Endothelial cell of umbilical vein (primary cell): ENCODE data around the gene KAZN. TPM values are rescaled to one million over a fixed set of nuclear protein-coding genes. Genes with fewer than 3 reads are reported as not detected.

ENCODE experiments used
- BruUV-seq: library from RNA; stranded (reverse); fragments of 400-500 nt; replicated peaks from 2 replicates; lab custom pipeline; 2021; lab: Mats Ljungman, UMichigan
- CTCF ChIA-PET: fragments of 300-600, 350-600 bp; sonication (Branson Sonifier 250); formaldehyde crosslinking; loops from one replicate; lab custom pipeline; 2021; ENCODE audit warnings: antibody characterized with exemption, inconsistent platforms; lab: Charles Lee
- POLR2A ChIA-PET: fragments of 300-600, 350-600 bp; sonication (Branson Sonifier 250); formaldehyde crosslinking; loops from one replicate; lab custom pipeline; 2021; ENCODE audit warnings: antibody characterized with exemption, inconsistent platforms; lab: Charles Lee
- DNase-seq: peaks from one replicate; pipeline ENCODE4 v3.0.0-alpha.2; 2011; ENCODE audit warnings: low read depth, low spot score
- FAIRE-seq: peaks from 2 replicates; lab custom pipeline; 2011; peaks lifted over from hg19 to GRCh38; lab: Jason Lieb, UNC
- H2AFZ ChIP-seq: 2 replicates; pipeline ENCODE4 v1.6.0; 2012; ENCODE audit warnings: low read depth, low read length, control low read depth, inconsistent platforms
- H3K27ac ChIP-seq: 2 replicates; pipeline ENCODE4 v1.5.1; 2011; ENCODE audit warnings: low read depth, mild to moderate bottlenecking, control low read depth, low read length, moderate library complexity; ENCODE audit not compliant: insufficient read depth
- H3K27me3 ChIP-seq, 2 experiments: 2 replicates each; pipeline versions ENCODE4 v1.6.0 to v1.6.1; 2011; ENCODE audit warnings: low read length in 2 of 2, mixed read lengths in 1 of 2; ENCODE audit not compliant: control insufficient read depth in 2 of 2, insufficient read depth in 2 of 2
- H3K36me3 ChIP-seq, 2 experiments: 2 replicates in 1 of 2; 3 replicates in 1 of 2; pipeline ENCODE4 v1.5.1; 2011; ENCODE audit warnings: low read length in 2 of 2, mild to moderate bottlenecking in 1 of 2, moderate library complexity in 1 of 2; ENCODE audit not compliant: control insufficient read depth in 2 of 2, insufficient read depth in 2 of 2; ENCODE audit errors: extremely low read depth in 1 of 2
- H3K4me1 ChIP-seq: 3 replicates; pipeline ENCODE4 v1.5.1; 2011; ENCODE audit warnings: mild to moderate bottlenecking, low read length; ENCODE audit not compliant: control insufficient read depth, insufficient read depth; ENCODE audit errors: extremely low read depth
- H3K4me2 ChIP-seq: 2 replicates; pipeline ENCODE4 v1.6.1; 2011; ENCODE audit warnings: low read length, control low read depth, mixed read lengths; ENCODE audit not compliant: insufficient read depth
- H3K4me3 ChIP-seq, 3 experiments: fragments of 200-600 bp in 1 of 3; sonication (generic), shearing (Covaris generic) in 1 of 3; replicated peaks in 1 of 3; 2 replicates each; pipeline ENCODE4 v1.5.1; 2011 to 2016; ENCODE audit warnings: control low read depth in 3 of 3, low read length in 3 of 3, mild to moderate bottlenecking in 2 of 3, inconsistent platforms in 1 of 3, low read depth in 1 of 3, moderate library complexity in 1 of 3; ENCODE audit not compliant: insufficient read depth in 1 of 3
- H3K79me2 ChIP-seq: 2 replicates; pipeline ENCODE4 v1.6.0; 2012; ENCODE audit warnings: low read length, inconsistent platforms; ENCODE audit not compliant: control insufficient read depth, insufficient read depth
- H3K9ac ChIP-seq: replicated peaks from 2 replicates; pipeline ENCODE3; 2011; ENCODE audit warnings: low read length, control low read depth; ENCODE audit not compliant: insufficient read depth; ENCODE audit errors: extremely low read depth
- H3K9me1 ChIP-seq: replicated peaks from 3 replicates; pipeline ENCODE4 v1.6.0; 2011; ENCODE audit warnings: mild to moderate bottlenecking, low read length; ENCODE audit not compliant: control insufficient read depth, insufficient read depth; ENCODE audit errors: extremely low read depth
- H3K9me3 ChIP-seq: replicated peaks from 2 replicates; pipeline ENCODE4 v1.5.1; 2012; ENCODE audit warnings: low read length, inconsistent platforms; ENCODE audit not compliant: control insufficient read depth, insufficient read depth
- H4K20me1 ChIP-seq: replicated peaks from 2 replicates; pipeline ENCODE3; 2011; ENCODE audit warnings: mild to moderate bottlenecking, low read length; ENCODE audit not compliant: control insufficient read depth, insufficient read depth; ENCODE audit errors: extremely low read depth
- EZH2 ChIP-seq: IDR thresholded peaks from 2 replicates; pipeline ENCODE4 v1.6.1; 2012; ENCODE audit warnings: borderline replicate concordance, low read depth, mild to moderate bottlenecking, moderate library complexity, low read length, inconsistent platforms; ENCODE audit not compliant: severe bottlenecking
- FOS ChIP-seq: IDR thresholded peaks from 2 replicates; pipeline ENCODE4 v1.6.1; 2011; ENCODE audit warnings: mild to moderate bottlenecking, low read length, moderate library complexity, borderline replicate concordance; ENCODE audit not compliant: insufficient read depth
- GATA2 ChIP-seq: IDR thresholded peaks from 2 replicates; pipeline ENCODE4 v1.7.0; 2011; ENCODE audit warnings: low read depth, mild to moderate bottlenecking, moderate library complexity, mixed read lengths, low read length; ENCODE audit not compliant: insufficient read length, insufficient read depth
- JUN ChIP-seq: IDR thresholded peaks from 2 replicates; pipeline ENCODE4 v1.6.1; 2011; ENCODE audit warnings: borderline replicate concordance, low read depth; ENCODE audit not compliant: insufficient read length, insufficient read depth
- MYC ChIP-seq: IDR thresholded peaks from one replicate; pipeline ENCODE4 v1.6.1; 2011; ENCODE audit warnings: mild to moderate bottlenecking, low read depth, low read length
- POLR2A ChIP-seq: IDR thresholded peaks from 2 replicates; pipeline ENCODE4 v1.6.1; 2012; ENCODE audit warnings: low read depth, mild to moderate bottlenecking, control low read depth, low read length
- POLR2AphosphoS5 ChIP-seq: IDR thresholded peaks from 2 replicates; pipeline ENCODE4 v1.6.1; 2012; ENCODE audit warnings: low read depth, mild to moderate bottlenecking, control low read depth, low read length, moderate library complexity; ENCODE audit not compliant: insufficient read depth
- dilution Hi-C: fragments of 300-500 bp; cut with MboI; formaldehyde crosslinking; loops from one replicate; pipeline ENCODE4 v1.15.0; 2019; ENCODE audit warnings: low sequenced_read_pairs; ENCODE audit not compliant: extremely low pct_ligation_motif_present
- intact Hi-C: fragments of 100-400 bp; cut with micrococcal nuclease; formaldehyde crosslinking; loops from one replicate; pipeline ENCODE4 v1.10.0; 2022
- polyA plus RNA-seq, 4 experiments: library from polyadenylated mRNA; depleted of rRNA in 3 of 4; stranded (reverse) in 3 of 4; unstranded in 1 of 4; fragments of >200 nt; gene quantifications; 2 replicates each; pipeline versions ENCODE4 v1.2.1 to v1.2.3, GENCODE V29; 2011 to 2012; ENCODE audit warnings: missing spikeins in 1 of 4
- total RNA-seq: library from RNA; stranded (reverse); gene quantifications from 2 replicates; pipeline ENCODE4 v1.2.3, GENCODE V29; 2021
- TF ChIP-seq, protein P1 (sequence below): IDR thresholded peaks from 2 replicates; pipeline ENCODE4 v1.6.1; 2011; ENCODE audit not compliant: insufficient read depth, insufficient read length
- TF ChIP-seq, protein P2 (sequence below), 2 donors: IDR thresholded peaks; 1 replicate in 1 of 2; 2 replicates in 1 of 2; pipeline ENCODE4 v1.5.1; 2011; ENCODE audit warnings: low read length in 2 of 2, mild to moderate bottlenecking in 2 of 2, moderate library complexity in 2 of 2, control low read depth in 1 of 2, inconsistent platforms in 1 of 2, low read depth in 1 of 2; ENCODE audit not compliant: insufficient read depth in 1 of 2; ENCODE audit errors: extremely low read depth in 1 of 2

The KAZN gene
- total and polyA plus RNA-seq, 2 donors (not counting 3 experiments of a cell fraction or from before 2014, with no cell fraction given): 1.6 to 5.8 TPM

- Histone ChIP-seq H3K4me1 (no peaks in the 10 kb centered on the region), H2AFZ (no peak overlapping the region), H3K9me3 (peaks cover 3% of the 10 kb centered on the region), H3K27ac (no peak overlapping the region), H3K4me2 (no peak overlapping the region), H4K20me1 (no peaks in the 10 kb centered on the region), H3K79me2 (no peaks in the 10 kb centered on the region), H3K4me3 (no peak overlapping the region), H3K36me3 (no peaks in the 10 kb centered on the region), H3K9ac (no peak overlapping the region), H3K27me3 (no peaks in the 10 kb centered on the region), H3K9me1 (no peaks in the 10 kb centered on the region)
- no peak for TF ChIP-seq JUN
- TF ChIP-seq FOS: no peak
- POLR2A ChIA-PET: no interaction called here
- FAIRE-seq (no peak), DNase-seq (no peak)
- intact Hi-C loops (no loop called here), dilution Hi-C loops (no loop called here)
- CTCF ChIA-PET: no interaction called here
- BruUV-seq: no TSS peak
Observed at GRCh38 chr1:14617791-14618190, 19.3 kb downstream of the KAZN start.

DNA sequence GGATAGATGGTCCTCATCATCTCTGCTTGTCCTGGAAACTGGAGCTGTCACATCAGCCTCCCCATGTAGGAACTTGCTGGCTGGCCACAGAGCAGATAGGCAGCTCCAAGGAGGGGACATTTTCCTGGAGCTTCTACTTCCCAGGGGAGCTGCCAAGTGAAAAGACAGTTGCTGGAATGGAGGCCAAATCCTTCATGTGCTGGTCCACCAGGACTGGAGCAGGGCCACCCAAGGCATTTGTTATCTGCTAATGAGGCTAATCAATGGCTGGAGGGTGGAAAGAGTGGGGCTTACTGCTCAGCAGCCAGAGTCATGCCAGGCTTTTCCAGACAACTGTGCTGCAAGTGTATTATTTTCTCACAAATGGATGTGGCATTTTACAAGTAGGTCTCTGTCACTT, 22.5 kb downstream of the KAZN start:
- no peaks in the 10 kb centered on the region for H3K36me3 ChIP-seq
- H4K20me1 ChIP-seq: no peaks in the 10 kb centered on the region
- H3K4me2 ChIP-seq: no peak overlapping the region
- H3K79me2 ChIP-seq: no peaks in the 10 kb centered on the region
- H3K27ac ChIP-seq: no peak overlapping the region
- TF ChIP-seq FOS (no peak), GATA2 (no peak), EZH2 (no peak), JUN (no peak), POLR2A (no peak), MYC (no peak), POLR2AphosphoS5 (no peak)
- TF ChIP-seq, protein P1, sequence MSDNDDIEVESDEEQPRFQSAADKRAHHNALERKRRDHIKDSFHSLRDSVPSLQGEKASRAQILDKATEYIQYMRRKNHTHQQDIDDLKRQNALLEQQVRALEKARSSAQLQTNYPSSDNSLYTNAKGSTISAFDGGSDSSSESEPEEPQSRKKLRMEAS: no peak
- TF ChIP-seq, protein P2, sequence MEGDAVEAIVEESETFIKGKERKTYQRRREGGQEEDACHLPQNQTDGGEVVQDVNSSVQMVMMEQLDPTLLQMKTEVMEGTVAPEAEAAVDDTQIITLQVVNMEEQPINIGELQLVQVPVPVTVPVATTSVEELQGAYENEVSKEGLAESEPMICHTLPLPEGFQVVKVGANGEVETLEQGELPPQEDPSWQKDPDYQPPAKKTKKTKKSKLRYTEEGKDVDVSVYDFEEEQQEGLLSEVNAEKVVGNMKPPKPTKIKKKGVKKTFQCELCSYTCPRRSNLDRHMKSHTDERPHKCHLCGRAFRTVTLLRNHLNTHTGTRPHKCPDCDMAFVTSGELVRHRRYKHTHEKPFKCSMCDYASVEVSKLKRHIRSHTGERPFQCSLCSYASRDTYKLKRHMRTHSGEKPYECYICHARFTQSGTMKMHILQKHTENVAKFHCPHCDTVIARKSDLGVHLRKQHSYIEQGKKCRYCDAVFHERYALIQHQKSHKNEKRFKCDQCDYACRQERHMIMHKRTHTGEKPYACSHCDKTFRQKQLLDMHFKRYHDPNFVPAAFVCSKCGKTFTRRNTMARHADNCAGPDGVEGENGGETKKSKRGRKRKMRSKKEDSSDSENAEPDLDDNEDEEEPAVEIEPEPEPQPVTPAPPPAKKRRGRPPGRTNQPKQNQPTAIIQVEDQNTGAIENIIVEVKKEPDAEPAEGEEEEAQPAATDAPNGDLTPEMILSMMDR (IDR thresholded peaks at IDR 0.05; ENCODE audit: extremely low read depth in 1 of 2, insufficient read depth in 1 of 2, low read depth in 1 of 2, low read length in 2 of 2): no peak
- intact Hi-C loops (no loop called here), dilution Hi-C loops (no loop called here)
- peaks cover 3% of the 10 kb centered on the region for H3K9me3 ChIP-seq
- DNase-seq (no peak), FAIRE-seq (no peak)
- ChIA-PET POLR2A (no interaction called here), CTCF (no interaction called here)
- no peak overlapping the region for H3K9ac ChIP-seq
- BruUV-seq: no TSS peak
- H3K4me3 ChIP-seq: no peak overlapping the region
- no peaks in the 10 kb centered on the region for H3K9me1 ChIP-seq
- H3K27me3 ChIP-seq: no peaks in the 10 kb centered on the region
- no peak overlapping the region for H2AFZ ChIP-seq
- no peaks in the 10 kb centered on the region for H3K4me1 ChIP-seq
